Measurements from ENCODE around the gene IRF7. TPM values are rescaled to one million over a fixed set of nuclear protein-coding genes. Genes with fewer than 3 reads are reported as not detected.
A peak's percentile ranks its signal among the peaks of the same experiment; 100 is the strongest.

IRF7 gene
- total RNA-seq, 1 donor from 2014 or later: 56.2 TPM

- Histone ChIP-seq H3K27ac (no peak overlapping the region), H3K4me1 (peaks cover 21% of the 10 kb centered on the region), H3K27me3 (no peaks in the 10 kb centered on the region), H3K9me3 (no peaks in the 10 kb centered on the region), H3K36me3 (peaks cover 81% of the 10 kb centered on the region), H3K4me3 (no peak overlapping the region)
- TF ChIP-seq CTCF (IDR thresholded peaks at IDR 0.05): no peak
- DNase-seq: peak; percentile 62
- no peak for ATAC-seq
- intact Hi-C loops (cut with DNase I): no loop called here
Measured at GRCh38 chr11:610146-610801, 5.5 kb downstream of the IRF7 start.

- peak; percentile 63 for DNase-seq
- no peak overlapping the region for H3K4me3 ChIP-seq
- intact Hi-C loops (cut with DNase I): no loop called here
Measured at GRCh38 chr11:609341-609811, 6.4 kb downstream of the IRF7 start.

GRCh38 chr11:608791-609251 is 6.9 kb downstream of the IRF7 start:
- H3K9me3 ChIP-seq: no peaks in the 10 kb centered on the region
- H3K4me3 ChIP-seq: no peak overlapping the region
- peak; percentile 65 for DNase-seq
- no peaks in the 10 kb centered on the region for H3K27me3 ChIP-seq
- ATAC-seq: no peak
- H3K27ac ChIP-seq: no peak overlapping the region
- TF ChIP-seq CTCF (IDR thresholded peaks at IDR 0.05): no peak
- peaks cover 6% of the 10 kb centered on the region for H3K4me1 ChIP-seq
- H3K36me3 ChIP-seq: peaks cover 96% of the 10 kb centered on the region
- intact Hi-C loops (cut with DNase I): no loop called here

More at GRCh38 chr11:609341-609811, 6.4 kb downstream of the IRF7 start:
- Histone ChIP-seq H3K4me1 (peaks cover 12% of the 10 kb centered on the region), H3K9me3 (no peaks in the 10 kb centered on the region), H3K27me3 (no peaks in the 10 kb centered on the region), H3K27ac (no peak overlapping the region), H3K36me3 (peaks cover 90% of the 10 kb centered on the region)
- ATAC-seq: no peak
- TF ChIP-seq CTCF (IDR thresholded peaks at IDR 0.05): no peak

- peaks cover 100% of the 10 kb centered on the region for H3K36me3 ChIP-seq
- TF ChIP-seq CTCF (IDR thresholded peaks at IDR 0.05): no peak
- ATAC-seq: no peak
Measured at GRCh38 chr11:607971-608659, 7.6 kb downstream of the IRF7 start.

GRCh38 chr11:607020-607780 is 8.6 kb downstream of the IRF7 start:
- H3K36me3 ChIP-seq: peaks cover 100% of the 10 kb centered on the region
- TF ChIP-seq CTCF (IDR thresholded peaks at IDR 0.05): no peak
- DNase-seq (no peak), ATAC-seq (no peak)
- H3K9me3 ChIP-seq: no peaks in the 10 kb centered on the region
- H3K4me3 ChIP-seq: no peak overlapping the region
- intact Hi-C loops (cut with DNase I): no loop called here
- H3K4me1 ChIP-seq: no peaks in the 10 kb centered on the region
- no peaks in the 10 kb centered on the region for H3K27me3 ChIP-seq
- H3K27ac ChIP-seq: no peak overlapping the region

More at GRCh38 chr11:607971-608659, 7.6 kb downstream of the IRF7 start:
- intact Hi-C loops (cut with DNase I): no loop called here
- no peaks in the 10 kb centered on the region for H3K27me3 ChIP-seq
- H3K27ac ChIP-seq: no peak overlapping the region
- H3K4me1 ChIP-seq: peaks cover 4% of the 10 kb centered on the region
- no peaks in the 10 kb centered on the region for H3K9me3 ChIP-seq
- H3K4me3 ChIP-seq: no peak overlapping the region
- DNase-seq: peak; percentile 61
